OCI-LY3 (cell line): ENCODE measurements around the gene NHLH2.

Experiments
- H2AFZ ChIP-seq: fragments of 200-600, 300-600 bp; shearing (Covaris generic); 2 replicates; pipeline ENCODE4 v1.6.0; 2014; ENCODE audit warnings: antibody characterized with exemption, low read depth, low read length
- H3K27ac ChIP-seq: fragments of 200-600, 300-600 bp; sonication (generic); 2 replicates; pipeline ENCODE4 v1.5.1; 2014; ENCODE audit warnings: mild to moderate bottlenecking, low read length, moderate library complexity, mixed read lengths
- H3K27me3 ChIP-seq: fragments of 200-600, 300-600 bp; sonication (generic); 2 replicates; pipeline ENCODE4 v1.6.1; 2014; ENCODE audit warnings: low read depth, low read length, mixed read lengths
- H3K36me3 ChIP-seq: fragments of 200-600, 300-600 bp; sonication (generic); replicated peaks from 2 replicates; pipeline ENCODE3; 2014; ENCODE audit warnings: low read depth, low read length, mixed read lengths
- H3K4me1 ChIP-seq: fragments of 300-600, 200-600 bp; sonication (generic); 2 replicates; pipeline ENCODE4 v1.6.1; 2014; ENCODE audit warnings: low read length, mixed read lengths
- H3K4me2 ChIP-seq: fragments of 200-600, 300-600 bp; sonication (generic); 2 replicates; pipeline ENCODE4 v1.6.1; 2014; ENCODE audit warnings: low read length, mixed read lengths
- H3K4me3 ChIP-seq: fragments of 300-600, 200-600 bp; sonication (generic); 2 replicates; pipeline ENCODE4 v1.5.1; 2014; ENCODE audit warnings: antibody characterized with exemption, mild to moderate bottlenecking, low read length, moderate library complexity
- H3K79me2 ChIP-seq: fragments of 300-600, 200-600 bp; shearing (Covaris generic); 2 replicates; pipeline ENCODE4 v1.6.1; 2014; ENCODE audit warnings: mild to moderate bottlenecking, low read length, mixed read lengths
- H3K9ac ChIP-seq: fragments of 300-600, 200-600 bp; shearing (Covaris generic); 2 replicates; pipeline ENCODE4 v1.6.0; 2014; ENCODE audit warnings: mild to moderate bottlenecking, low read length, moderate library complexity
- H3K9me3 ChIP-seq: fragments of 200-600, 300-600 bp; shearing (Covaris generic); 2 replicates; pipeline ENCODE4 v1.6.1; 2014; ENCODE audit warnings: low read length, mixed read lengths; ENCODE audit not compliant: insufficient read depth
- H4K20me1 ChIP-seq: fragments of 200-600, 300-600 bp; sonication (generic); 2 replicates; pipeline ENCODE4 v1.6.1; 2016; ENCODE audit warnings: low read length, mixed read lengths; ENCODE audit not compliant: insufficient read depth
- CTCF ChIP-seq: fragments of 200-600, 300-600 bp; sonication (generic); IDR thresholded peaks from 2 replicates; pipeline ENCODE4 v1.5.1; 2014; ENCODE audit warnings: antibody characterized with exemption, low read length, low read depth
- EZH2phosphoT487 ChIP-seq: fragments of 200-600 bp; shearing (Covaris generic); IDR thresholded peaks from 2 replicates; pipeline ENCODE4 v1.6.1; 2018; ENCODE audit warnings: antibody characterized with exemption, mixed run types, low read depth

NHLH2 gene

GRCh38 chr1:115794976-115795639 is 45.8 kb downstream of the NHLH2 start:
- Histone ChIP-seq H3K9me3 (no peaks in the 10 kb centered on the region), H3K27me3 (no peaks in the 10 kb centered on the region), H2AFZ (no peak overlapping the region), H3K4me3 (no peak overlapping the region), H3K9ac (no peak overlapping the region), H3K36me3 (no peaks in the 10 kb centered on the region), H3K79me2 (no peaks in the 10 kb centered on the region), H3K4me1 (no peaks in the 10 kb centered on the region), H4K20me1 (no peaks in the 10 kb centered on the region), H3K4me2 (no peak overlapping the region), H3K27ac (no peak overlapping the region)
- TF ChIP-seq CTCF = no peak
- no peak for TF ChIP-seq EZH2phosphoT487

- no peak overlapping the region for H3K4me2 ChIP-seq
- H3K79me2 ChIP-seq = no peaks in the 10 kb centered on the region
- no peaks in the 10 kb centered on the region for H3K36me3 ChIP-seq
These were observed 47.8 kb downstream of the NHLH2 start for GRCh38 chr1:115793162-115793561.

GRCh38 chr1:115791816-115792215 is 49.1 kb downstream of the NHLH2 start:
- Histone ChIP-seq H3K9ac (no peak overlapping the region), H3K4me1 (no peaks in the 10 kb centered on the region), H3K36me3 (no peaks in the 10 kb centered on the region), H3K79me2 (no peaks in the 10 kb centered on the region), H3K27me3 (no peaks in the 10 kb centered on the region), H3K4me3 (no peak overlapping the region), H4K20me1 (no peaks in the 10 kb centered on the region), H2AFZ (no peak overlapping the region), H3K9me3 (no peaks in the 10 kb centered on the region), H3K4me2 (no peak overlapping the region), H3K27ac (no peak overlapping the region)
- TF ChIP-seq EZH2phosphoT487 (no peak), CTCF (no peak)

More at GRCh38 chr1:115793162-115793561, 47.8 kb downstream of the NHLH2 start:
- Histone ChIP-seq H3K4me3 (no peak overlapping the region), H3K9ac (no peak overlapping the region), H3K9me3 (no peaks in the 10 kb centered on the region), H3K27me3 (no peaks in the 10 kb centered on the region), H3K4me1 (no peaks in the 10 kb centered on the region), H4K20me1 (no peaks in the 10 kb centered on the region), H3K27ac (no peak overlapping the region), H2AFZ (no peak overlapping the region)
- no peak for TF ChIP-seq EZH2phosphoT487
- TF ChIP-seq CTCF = no peak

- Histone ChIP-seq H4K20me1 (no peaks in the 10 kb centered on the region), H3K4me3 (no peak overlapping the region), H3K27ac (no peak overlapping the region), H3K9me3 (no peaks in the 10 kb centered on the region), H3K9ac (no peak overlapping the region), H3K4me1 (no peaks in the 10 kb centered on the region), H3K4me2 (no peak overlapping the region), H3K27me3 (no peaks in the 10 kb centered on the region), H2AFZ (no peak overlapping the region), H3K36me3 (no peaks in the 10 kb centered on the region), H3K79me2 (no peaks in the 10 kb centered on the region)
- TF ChIP-seq CTCF (no peak), EZH2phosphoT487 (no peak)
These were observed 50.1 kb downstream of the NHLH2 start for GRCh38 chr1:115790846-115791245.
